HCT116 (cell line): ENCODE measurements around the gene ANGPTL8. TPM values are rescaled to one million over a fixed set of nuclear protein-coding genes. Genes with fewer than 3 reads are reported as not detected.

Source experiments
- ATAC-seq: fragments of 200-7000 bp; cut with Tn5 transposase; 2 replicates; pipeline ENCODE4 v1.9.1; 2020; ENCODE audit warnings: mild to moderate bottlenecking, moderate library complexity
- BruUV-seq: library from RNA; stranded (reverse); fragments of 400-500 nt; replicated peaks from 2 replicates; lab custom pipeline; 2021; lab: Mats Ljungman, UMichigan
- CTCF ChIA-PET: fragments of 300-600 bp; sonication (Branson Sonifier 250); formaldehyde crosslinking; loops from one replicate; lab custom pipeline; 2021; ENCODE audit warnings: antibody characterized with exemption; lab: Charles Lee
- POLR2A ChIA-PET: fragments of 300-600, 350-600 bp; sonication (Branson Sonifier 250); formaldehyde crosslinking; loops from one replicate; lab custom pipeline; 2021; ENCODE audit warnings: antibody characterized with exemption; lab: Charles Lee
- RAD21 ChIA-PET, 2 experiments: fragments of 300-600 bp; sonication (Branson Sonifier 250); formaldehyde crosslinking; loops; one replicate each; lab custom pipeline; 2023; ENCODE audit warnings: low total read pairs in 2 of 2; ENCODE audit not compliant: uncharacterized antibody in 2 of 2, unreplicated experiment in 2 of 2, low non-redundant PET in 1 of 2; lab: Charles Lee
- DNase-seq: peaks from one replicate; pipeline ENCODE4 v3.0.0-alpha.2; 2010; ENCODE audit warnings: low read depth, low spot score
- H2AFZ ChIP-seq: fragments of 200-600 bp; shearing (Covaris generic), sonication (generic); 2 replicates; pipeline ENCODE4 v1.6.1; 2017; ENCODE audit warnings: low read depth, mixed run types, mixed read lengths, antibody characterized with exemption, low read length; ENCODE audit not compliant: poor library complexity, severe bottlenecking
- H3K27ac ChIP-seq: 2 replicates; pipeline ENCODE4 v1.5.1; 2012; ENCODE audit warnings: low read depth, low read length
- H3K27me3 ChIP-seq: fragments of 200-600 bp; sonication (generic); 2 replicates; pipeline ENCODE4 v1.6.1; 2016; ENCODE audit warnings: mixed run types, low read length, mixed read lengths; ENCODE audit not compliant: insufficient read depth
- H3K36me3 ChIP-seq, 2 experiments: fragments of 200-500 bp in 1 of 2; fragments of 200-600 bp in 1 of 2; sonication (Bioruptor generic) in 1 of 2; sonication (generic) in 1 of 2; 2 replicates each; pipeline versions ENCODE4 v1.5.1 to v1.6.1; 2014 to 2016; ENCODE audit warnings: low read length in 2 of 2, inconsistent platforms in 1 of 2, mixed read lengths in 1 of 2, mixed run types in 1 of 2; ENCODE audit not compliant: insufficient read depth in 2 of 2, control insufficient read depth in 1 of 2
- H3K4me1 ChIP-seq, 2 experiments: fragments of 200-600 bp in 1 of 2; sonication (generic) in 1 of 2; 2 replicates each; pipeline versions ENCODE4 v1.5.1 to v1.6.1; 2012 to 2017; ENCODE audit warnings: low read length in 2 of 2, inconsistent platforms in 1 of 2, mild to moderate bottlenecking in 1 of 2, mixed read lengths in 1 of 2, mixed run types in 1 of 2, moderate library complexity in 1 of 2; ENCODE audit not compliant: insufficient read depth in 2 of 2, control insufficient read depth in 1 of 2
- H3K4me2 ChIP-seq: fragments of 200-600 bp; sonication (generic); 2 replicates; pipeline ENCODE4 v1.6.1; 2017; ENCODE audit warnings: mixed run types, low read length, mixed read lengths
- H3K4me3 ChIP-seq, 2 experiments: fragments of 200-600 bp in 1 of 2; sonication (generic) in 1 of 2; replicated peaks in 1 of 2; 2 replicates each; pipeline ENCODE4 v1.5.1; 2011 to 2016; ENCODE audit warnings: low read length in 2 of 2, control low read depth in 1 of 2, low read depth in 1 of 2, mild to moderate bottlenecking in 1 of 2, mixed read lengths in 1 of 2, mixed run types in 1 of 2
- H3K79me2 ChIP-seq: fragments of 200-600 bp; sonication (generic); 2 replicates; pipeline ENCODE4 v1.6.1; 2017; ENCODE audit warnings: mild to moderate bottlenecking, mixed run types, low read length, moderate library complexity, mixed read lengths; ENCODE audit not compliant: insufficient read depth
- H3K9ac ChIP-seq: fragments of 200-600 bp; sonication (generic); 2 replicates; pipeline ENCODE4 v1.6.1; 2016; ENCODE audit warnings: low read length, mixed read lengths
- H3K9me2 ChIP-seq: fragments of 200-600 bp; sonication (generic), shearing (Covaris generic); 2 replicates; pipeline ENCODE4 v1.6.1; 2017; ENCODE audit warnings: mixed run types, mild to moderate bottlenecking, moderate library complexity; ENCODE audit not compliant: insufficient read depth
- H3K9me3 ChIP-seq, 2 experiments: fragments of 200-500 bp in 1 of 2; fragments of 200-600 bp in 1 of 2; sonication (Bioruptor generic) in 1 of 2; sonication (generic) in 1 of 2; 2 replicates each; pipeline ENCODE4 v1.6.1; 2014 to 2017; ENCODE audit warnings: low read length in 2 of 2, mixed read lengths in 2 of 2, inconsistent platforms in 1 of 2, low read depth in 1 of 2, mild to moderate bottlenecking in 1 of 2, mixed run types in 1 of 2, moderate library complexity in 1 of 2; ENCODE audit not compliant: control insufficient read depth in 1 of 2, insufficient read depth in 1 of 2
- H4K20me1 ChIP-seq: fragments of 200-600 bp; sonication (generic), shearing (Covaris generic); 2 replicates; pipeline ENCODE4 v1.6.1; 2017; ENCODE audit warnings: mixed run types, mild to moderate bottlenecking, moderate library complexity; ENCODE audit not compliant: insufficient read depth
- CBX3 ChIP-seq: IDR thresholded peaks from 2 replicates; pipeline ENCODE4 v1.6.1; 2012; ENCODE audit warnings: low read depth
- CTCF ChIP-seq, 3 experiments: fragments of 200-600 bp in 1 of 3; sonication (generic) in 1 of 3; IDR thresholded peaks in 2 of 3; conservative IDR thresholded peaks in 1 of 3; 2 replicates each; pipeline ENCODE4 v1.5.1; 2012 to 2017; ENCODE audit warnings: low read depth in 2 of 3, low read length in 2 of 3, antibody characterized with exemption in 1 of 3, borderline replicate concordance in 1 of 3, control low read depth in 1 of 3, mild to moderate bottlenecking in 1 of 3, mixed read lengths in 1 of 3, mixed run types in 1 of 3, moderate library complexity in 1 of 3; ENCODE audit not compliant: insufficient read depth in 1 of 3
- EGR1 ChIP-seq: IDR thresholded peaks from 2 replicates; pipeline ENCODE4 v1.6.1; 2012; ENCODE audit warnings: low read depth
- ELF1 ChIP-seq: IDR thresholded peaks from 2 replicates; pipeline ENCODE4 v1.6.1; 2012; ENCODE audit warnings: low read depth, borderline replicate concordance
- FOSL1 ChIP-seq: IDR thresholded peaks from 2 replicates; pipeline ENCODE4 v1.6.1; 2012; ENCODE audit warnings: low read depth
- JUND ChIP-seq: IDR thresholded peaks from 2 replicates; pipeline ENCODE4 v1.6.1; 2012
- POLR2A ChIP-seq: IDR thresholded peaks from 2 replicates; pipeline ENCODE4 v1.7.0; 2011; ENCODE audit warnings: borderline replicate concordance; ENCODE audit not compliant: insufficient read depth, insufficient read length; ENCODE audit errors: extremely low read depth
- RAD21 ChIP-seq: IDR thresholded peaks from 2 replicates; pipeline ENCODE4 v1.6.1; 2012; ENCODE audit warnings: low read depth, mild to moderate bottlenecking
- SIN3A ChIP-seq: IDR thresholded peaks from 2 replicates; pipeline ENCODE4 v1.6.1; 2012; ENCODE audit warnings: low read depth
- SRF ChIP-seq: IDR thresholded peaks from 2 replicates; pipeline ENCODE4 v1.6.1; 2012; ENCODE audit warnings: low read depth
- TCF7L2 ChIP-seq: IDR thresholded peaks from 2 replicates; pipeline ENCODE4 v1.7.0; 2011; ENCODE audit warnings: borderline replicate concordance, inconsistent platforms; ENCODE audit not compliant: insufficient read depth, insufficient read length; ENCODE audit errors: extremely low read depth
- YY1 ChIP-seq: IDR thresholded peaks from 2 replicates; pipeline ENCODE4 v1.6.1; 2011; ENCODE audit warnings: low read length, low read depth, moderate library complexity, mild to moderate bottlenecking; ENCODE audit not compliant: insufficient replicate concordance; ENCODE audit errors: extremely low read depth
- ZFX ChIP-seq: fragments of 450-650 bp; IDR thresholded peaks from 2 replicates; pipeline ENCODE4 v1.6.1; 2017
- ZNF274 ChIP-seq: fragments of 200-500 bp; sonication (Bioruptor generic); IDR thresholded peaks from 2 replicates; pipeline ENCODE4 v1.6.1; 2014; ENCODE audit warnings: mild to moderate bottlenecking, low read depth, low read length, inconsistent platforms
- intact Hi-C: fragments of 100-400 bp; cut with micrococcal nuclease; formaldehyde crosslinking; loops from 2 replicates; pipeline ENCODE4 v1.10.0; 2022
- total RNA-seq: library from RNA; stranded (reverse); gene quantifications from one replicate; pipeline ENCODE4 v1.2.1, GENCODE V29; 2021; ENCODE audit not compliant: unreplicated experiment
- TF ChIP-seq, protein P1 (sequence below): IDR thresholded peaks from 2 replicates; pipeline ENCODE4 v1.6.1; 2012
- TF ChIP-seq, protein P2 (sequence below): IDR thresholded peaks from 2 replicates; pipeline ENCODE4 v1.6.1; 2012

ANGPTL8 gene
- total RNA-seq, 1 experiment from 2014 or later, result not detected

- CTCF ChIA-PET, result no interaction called here
- DNase-seq, result no peak
Measured at GRCh38 chr19:11199517-11199916, 39.9 kb upstream of the ANGPTL8 start.

GRCh38 chr19:11200015-11200574, 39.3 kb upstream of the ANGPTL8 start:
- intact Hi-C loops, result loop anchor here (5.0 kb wide), 1 partner anchor 263 kb away; no protein-coding TSS in a partner anchor
- BruUV-seq, result no TSS peak
- H3K4me2 ChIP-seq, result no peak overlapping the region
- ChIA-PET RAD21 (no interaction called here), CTCF (no interaction called here), POLR2A (no interaction called here)
- DNase-seq, result no peak
- H3K4me1 ChIP-seq, result peaks cover 22 to 38% of the 10 kb centered on the region in 2 experiments
- no peak overlapping the region for H3K4me3 ChIP-seq
- no peaks in the 10 kb centered on the region for H3K27me3 ChIP-seq
- H3K79me2 ChIP-seq, result 0 out of 2 replicates have a peak, but pooled peaks cover 2% of the 10 kb centered on the region
- ATAC-seq, result no peak
- H4K20me1 ChIP-seq, result no peaks in the 10 kb centered on the region
- no peak overlapping the region for H2AFZ ChIP-seq
- H3K27ac ChIP-seq, result no peak overlapping the region
- H3K9me2 ChIP-seq, result no peaks in the 10 kb centered on the region
- peaks cover 0 to 3% of the 10 kb centered on the region in 2 experiments; a peak in 1 of 4 replicates for H3K36me3 ChIP-seq
- no peak for TF ChIP-seq FOSL1
- TF ChIP-seq SRF, result no peak
- TF ChIP-seq POLR2A, result no peak
- no peak for TF ChIP-seq CTCF (IDR thresholded peaks at IDR 0.05 in 2 of 3, conservative IDR thresholded peaks at IDR 0.05 in 1 of 3; ENCODE audit: borderline replicate concordance in 1 of 3, insufficient read depth in 1 of 3, low read depth in 2 of 3, low read length in 2 of 3)
- TF ChIP-seq, protein P1, sequence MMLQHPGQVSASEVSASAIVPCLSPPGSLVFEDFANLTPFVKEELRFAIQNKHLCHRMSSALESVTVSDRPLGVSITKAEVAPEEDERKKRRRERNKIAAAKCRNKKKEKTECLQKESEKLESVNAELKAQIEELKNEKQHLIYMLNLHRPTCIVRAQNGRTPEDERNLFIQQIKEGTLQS, result no peak
- no peak for TF ChIP-seq ZFX
- no peak for TF ChIP-seq ZNF274
- no peak for TF ChIP-seq JUND
- TF ChIP-seq ELF1, result no peak
- TF ChIP-seq YY1, result no peak
- H3K9me3 ChIP-seq, result no peaks in the 10 kb centered on the region
- H3K9ac ChIP-seq, result no peak overlapping the region

More at GRCh38 chr19:11199517-11199916, 39.9 kb upstream of the ANGPTL8 start:
- no peak for TF ChIP-seq CBX3
- TF ChIP-seq ZNF274, result no peak
- no peak for TF ChIP-seq POLR2A
- no peak for TF ChIP-seq ZFX
- TF ChIP-seq SIN3A, result no peak
- TF ChIP-seq, protein P1, result no peak
- TF ChIP-seq TCF7L2, result no peak
- no peak for TF ChIP-seq EGR1
- TF ChIP-seq, protein P2, sequence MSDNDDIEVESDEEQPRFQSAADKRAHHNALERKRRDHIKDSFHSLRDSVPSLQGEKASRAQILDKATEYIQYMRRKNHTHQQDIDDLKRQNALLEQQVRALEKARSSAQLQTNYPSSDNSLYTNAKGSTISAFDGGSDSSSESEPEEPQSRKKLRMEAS, result no peak
- no peak for TF ChIP-seq RAD21
- TF ChIP-seq, all 23 proteins: peak for 0
- Histone ChIP-seq H3K4me2 (no peak overlapping the region), H3K9me2 (no peaks in the 10 kb centered on the region), H3K79me2 (0 out of 2 replicates have a peak, but pooled peaks cover 2% of the 10 kb centered on the region), H3K9me3 (no peaks in the 10 kb centered on the region), H3K36me3 (peaks cover 0 to 3% of the 10 kb centered on the region in 2 experiments; a peak in 1 of 4 replicates), H3K4me1 (peaks cover 22 to 38% of the 10 kb centered on the region in 2 experiments), H4K20me1 (no peaks in the 10 kb centered on the region), H3K9ac (no peak overlapping the region), H3K27ac (peak overlapping the region; percentile 81; the same call in 1 of the 2 replicates), H3K4me3 (no peak overlapping the region), H2AFZ (no peak overlapping the region), H3K27me3 (no peaks in the 10 kb centered on the region)
- no TSS peak for BruUV-seq
- RAD21 ChIA-PET, result no interaction called here
- intact Hi-C loops, result no loop called here
- ATAC-seq, result no peak
- POLR2A ChIA-PET, result no interaction called here
